Ovary (tissue), 9 donors: ENCODE measurements around the gene LARGE1. TPM values are rescaled to one million over a fixed set of nuclear protein-coding genes. Genes with fewer than 3 reads are reported as not detected.

Experiments used
- DNase-seq, 5 donors: peaks; one replicate each; pipeline ENCODE4 v3.0.0-alpha.2; 2019 to 2020
- H3K27ac ChIP-seq, 2 donors: fragments of 200-600 bp; one replicate each; pipeline versions ENCODE4 v1.5.1 to v1.8.0; 2019 to 2022
- H3K27me3 ChIP-seq: fragments of 200-600 bp; one replicate; pipeline ENCODE4 v1.8.0; 2022
- H3K36me3 ChIP-seq: fragments of 200-600 bp; sonication (generic); one replicate; pipeline ENCODE4 v1.5.1; 2019
- H3K4me1 ChIP-seq: one replicate; pipeline ENCODE4 v1.8.1; 2013; ENCODE audit warnings: mild to moderate bottlenecking, moderate library complexity; ENCODE audit not compliant: insufficient read depth
- H3K4me3 ChIP-seq: fragments of 200-600 bp; sonication (generic); one replicate; pipeline ENCODE4 v1.5.1; 2017
- H3K9me3 ChIP-seq, 2 donors: fragments of 200-600 bp in 1 of 2; sonication (generic) in 1 of 2; one replicate each; pipeline versions ENCODE4 v1.5.1 to v1.8.1; 2013 to 2019; ENCODE audit warnings: mild to moderate bottlenecking in 1 of 2, moderate library complexity in 1 of 2
- EP300 ChIP-seq: sonication (generic); formaldehyde crosslinking; IDR thresholded peaks from one replicate; pipeline ENCODE4 v1.6.1; 2017; ENCODE audit warnings: antibody characterized with exemption
- POLR2A ChIP-seq: fragments of 450-650 bp; IDR thresholded peaks from one replicate; pipeline ENCODE4 v1.6.1; 2017; ENCODE audit warnings: antibody characterized with exemption, mild to moderate bottlenecking, moderate library complexity
- WGBS, 3 donors: extraction: QIAGEN DNeasy Blood & Tissue Kit in 1 of 3; methylation state at CpG; one replicate each; pipeline versions ENCODE4 v1.1.5 to v1.1.7; 2013 to 2017; 5-methylcytosine and 5-hydroxymethylcytosine counted together
- intact Hi-C, 4 donors: fragments of 100-400 bp; cut with DNase I; formaldehyde crosslinking; loops; one replicate each; pipeline versions ENCODE4 v1.11.0 to v1.15.1; 2022 to 2023
- polyA plus RNA-seq, 2 donors: library from polyadenylated mRNA; stranded (reverse); fragments of 200-250 nt in 1 of 2; fragments of 350-450 nt in 1 of 2; fragmentation: Illumina TruSeq in 1 of 2; extraction: RNeasy Lipid Tissue Mini Kit (QIAGEN cat#74804) in 1 of 2; gene quantifications; one replicate each; pipeline ENCODE4 v1.2.3, GENCODE V29; 2013 to 2014
- total RNA-seq, 7 donors: library from RNA; depleted of rRNA in 2 of 7; stranded (reverse); fragments of >200 nt in 2 of 7; fragmentation: NEBNext Ultra II Directional in 3 of 7; extraction: Animal tissue kit (Norgen Biotek cat#: 25700) in 3 of 7; gene quantifications; one replicate each; pipeline versions ENCODE4 v1.1.0 to v1.2.4, GENCODE V29; 2016 to 2023
- TF ChIP-seq, protein P1 (sequence below), 3 donors: fragments of 450-650 bp in 2 of 3; fragments of 200-600 bp in 1 of 3; IDR thresholded peaks; one replicate each; pipeline versions ENCODE4 v1.5.1 to v1.8.0; 2016 to 2022; ENCODE audit warnings: antibody characterized with exemption in 3 of 3, mild to moderate bottlenecking in 1 of 3
- donor health status: DM: no; HTN: no; CAD: no; lungs with moderate emphysema.
- donor health status: DM: no; HTN: no; CAD: no.
- donor health status: Bipolar disorder and iron deficiency.
- donor health status: DM: yes; HTN: yes; CAD: no.
- donor health status: DM: no; HTN: no; CAD: no.
- donor health status: DM: yes; HTN: yes; CAD: no.

The LARGE1 gene
- total and polyA plus RNA-seq, 9 donors = 13.4 to 67.6 (median 36.8) TPM

DNA sequence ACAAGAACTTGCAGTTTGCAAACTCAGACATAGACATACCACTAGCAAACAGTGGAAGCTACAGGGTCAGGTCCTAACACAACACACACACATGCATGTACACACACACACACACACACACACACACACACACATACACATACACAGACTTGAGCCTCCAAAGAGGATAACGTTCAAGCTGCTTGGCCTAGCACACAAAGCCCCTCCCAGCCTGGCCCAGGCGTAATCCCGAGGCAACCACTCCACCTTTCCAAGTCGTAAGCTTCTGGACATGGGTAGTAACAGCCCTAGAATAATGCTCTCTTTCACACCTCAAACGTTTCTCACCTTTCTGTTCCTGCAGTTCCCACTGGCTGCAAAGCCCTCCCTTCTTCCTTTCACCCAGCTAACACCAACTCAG is 88.6 kb downstream of the LARGE1 start:
- Histone ChIP-seq H3K36me3 (no peaks in the 10 kb centered on the region), H3K4me3 (no peak overlapping the region), H3K27ac (no peak overlapping the region), H3K9me3 (no peaks in the 10 kb centered on the region), H3K4me1 (peaks cover 7% of the 10 kb centered on the region), H3K27me3 (no peaks in the 10 kb centered on the region)
- WGBS, 3 donors = 78 to 86% (median 82%) methylated on average over 5 of the region's 5 CpGs
- DNase-seq = no peak
- TF ChIP-seq POLR2A = no peak
- TF ChIP-seq, protein P1, sequence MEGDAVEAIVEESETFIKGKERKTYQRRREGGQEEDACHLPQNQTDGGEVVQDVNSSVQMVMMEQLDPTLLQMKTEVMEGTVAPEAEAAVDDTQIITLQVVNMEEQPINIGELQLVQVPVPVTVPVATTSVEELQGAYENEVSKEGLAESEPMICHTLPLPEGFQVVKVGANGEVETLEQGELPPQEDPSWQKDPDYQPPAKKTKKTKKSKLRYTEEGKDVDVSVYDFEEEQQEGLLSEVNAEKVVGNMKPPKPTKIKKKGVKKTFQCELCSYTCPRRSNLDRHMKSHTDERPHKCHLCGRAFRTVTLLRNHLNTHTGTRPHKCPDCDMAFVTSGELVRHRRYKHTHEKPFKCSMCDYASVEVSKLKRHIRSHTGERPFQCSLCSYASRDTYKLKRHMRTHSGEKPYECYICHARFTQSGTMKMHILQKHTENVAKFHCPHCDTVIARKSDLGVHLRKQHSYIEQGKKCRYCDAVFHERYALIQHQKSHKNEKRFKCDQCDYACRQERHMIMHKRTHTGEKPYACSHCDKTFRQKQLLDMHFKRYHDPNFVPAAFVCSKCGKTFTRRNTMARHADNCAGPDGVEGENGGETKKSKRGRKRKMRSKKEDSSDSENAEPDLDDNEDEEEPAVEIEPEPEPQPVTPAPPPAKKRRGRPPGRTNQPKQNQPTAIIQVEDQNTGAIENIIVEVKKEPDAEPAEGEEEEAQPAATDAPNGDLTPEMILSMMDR (IDR thresholded peaks at IDR 0.05) = no peak
- no peak for TF ChIP-seq EP300
- intact Hi-C loops = no loop called here

DNA sequence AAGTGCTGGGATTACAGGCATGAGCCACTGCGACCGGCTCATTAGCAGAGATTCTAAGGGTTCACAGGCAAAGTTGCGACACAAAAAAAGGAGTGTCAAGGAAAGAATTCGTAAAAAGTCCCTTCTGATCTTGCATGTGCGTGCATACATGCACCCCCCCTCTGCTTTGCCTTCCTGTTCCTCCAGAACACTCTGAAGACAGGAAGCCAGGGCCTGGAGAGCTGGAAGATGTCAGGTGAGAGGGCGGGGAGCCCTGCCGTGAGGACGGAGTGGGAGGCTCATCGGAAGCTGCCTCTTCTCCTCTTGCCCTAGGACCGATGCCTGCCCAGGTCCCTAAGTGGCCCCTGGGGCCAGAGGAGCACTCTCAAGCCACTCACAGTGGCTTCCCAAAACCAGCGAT is 89.1 kb downstream of the LARGE1 start:
- no peaks in the 10 kb centered on the region for H3K36me3 ChIP-seq
- H3K4me3 ChIP-seq = no peak overlapping the region
- peaks cover 7% of the 10 kb centered on the region for H3K4me1 ChIP-seq
- DNase-seq = no peak
- no peak overlapping the region for H3K27ac ChIP-seq
- H3K9me3 ChIP-seq = no peaks in the 10 kb centered on the region
- no peaks in the 10 kb centered on the region for H3K27me3 ChIP-seq
- TF ChIP-seq, protein P1 (IDR thresholded peaks at IDR 0.05) = no peak
- TF ChIP-seq EP300 (no peak), POLR2A (no peak)
- intact Hi-C loops = no loop called here
- WGBS, 3 donors = 80 to 87% (median 84%) methylated on average over 11 of the region's 11 CpGs

DNA sequence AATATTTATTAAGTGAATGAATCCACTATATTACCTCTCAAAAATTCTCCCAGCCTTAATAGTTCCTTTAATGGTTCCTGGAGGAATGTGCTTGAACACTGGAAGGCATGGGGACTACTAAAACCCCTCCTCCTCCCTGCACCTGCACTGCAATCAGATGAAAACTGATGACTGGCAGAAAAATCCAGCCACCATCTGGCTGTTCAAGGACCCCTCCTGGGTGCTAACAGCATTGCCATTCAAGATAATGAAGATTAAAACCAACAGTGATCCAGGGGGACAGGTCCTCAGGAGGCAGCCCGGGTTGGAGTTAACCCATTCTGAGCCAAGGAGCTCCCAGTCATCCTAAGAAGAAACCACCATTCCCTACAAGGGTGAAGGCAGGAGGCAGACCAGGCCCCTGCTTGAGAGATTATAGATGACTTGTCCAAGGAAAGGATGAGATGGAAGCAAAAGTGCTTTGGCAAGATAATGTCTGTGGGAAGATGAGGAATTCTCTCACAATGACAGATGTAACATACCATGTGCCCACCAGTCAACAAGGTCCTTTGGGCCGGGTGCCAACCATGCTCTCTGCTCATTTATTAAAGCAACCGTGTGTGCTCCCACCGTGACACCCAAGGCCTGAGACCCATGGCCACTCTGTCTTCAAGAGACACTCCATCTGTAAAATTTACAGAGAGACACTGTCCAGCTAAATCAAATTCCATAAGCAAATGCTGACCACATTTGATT is 90.6 kb downstream of the LARGE1 start:
- Histone ChIP-seq H3K4me3 (no peak overlapping the region), H3K27me3 (no peaks in the 10 kb centered on the region), H3K36me3 (no peaks in the 10 kb centered on the region), H3K9me3 (no peaks in the 10 kb centered on the region), H3K27ac (no peak overlapping the region), H3K4me1 (peaks cover 7% of the 10 kb centered on the region)
- intact Hi-C loops = no loop called here
- 42 to 63% (median 52%) methylated on average over 4 of the region's 4 CpGs for WGBS, 3 donors
- DNase-seq = no peak
- TF ChIP-seq EP300 (no peak), POLR2A (no peak)
- TF ChIP-seq, protein P1 (IDR thresholded peaks at IDR 0.05) = no peak

DNA sequence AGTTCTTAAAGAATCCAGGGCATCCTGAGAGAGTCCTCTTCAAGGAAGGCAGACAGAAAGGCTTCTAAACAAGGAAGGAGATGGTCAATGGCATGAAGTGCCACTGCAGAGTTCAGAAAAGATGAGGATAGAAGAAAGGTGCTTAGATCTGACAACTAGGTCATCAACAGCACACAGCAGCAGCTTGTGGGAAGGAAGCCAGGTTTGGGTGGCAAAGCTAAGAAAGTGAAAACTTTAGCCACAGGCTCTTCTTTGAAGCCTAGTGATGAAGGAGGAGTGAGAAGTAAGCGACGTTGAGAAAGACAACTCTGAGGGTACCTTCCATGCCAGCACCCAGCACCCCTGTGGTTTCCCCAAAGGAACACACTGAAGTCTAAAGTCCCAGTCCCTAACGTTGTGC is 92.0 kb downstream of the LARGE1 start:
- Histone ChIP-seq H3K9me3 (no peaks in the 10 kb centered on the region), H3K27me3 (no peaks in the 10 kb centered on the region), H3K4me3 (no peak overlapping the region), H3K4me1 (peaks cover 8% of the 10 kb centered on the region), H3K27ac (no peak overlapping the region), H3K36me3 (no peaks in the 10 kb centered on the region)
- 91 to 97% (median 93%) methylated on average over 3 of the region's 3 CpGs for WGBS, 3 donors
- intact Hi-C loops = no loop called here
- no peak for DNase-seq
- no peak for TF ChIP-seq POLR2A
- no peak for TF ChIP-seq EP300
- TF ChIP-seq, protein P1 (IDR thresholded peaks at IDR 0.05) = no peak
